Measurements from ENCODE around the gene TRAK1.

The TRAK1 gene

GRCh38 chr3:42182555-42182954, 91.4 kb downstream of the TRAK1 start:
- DNase-seq, result no peak

- DNase-seq, result no peak
These were observed 93.0 kb downstream of the TRAK1 start for GRCh38 chr3:42183991-42184632.

DNA sequence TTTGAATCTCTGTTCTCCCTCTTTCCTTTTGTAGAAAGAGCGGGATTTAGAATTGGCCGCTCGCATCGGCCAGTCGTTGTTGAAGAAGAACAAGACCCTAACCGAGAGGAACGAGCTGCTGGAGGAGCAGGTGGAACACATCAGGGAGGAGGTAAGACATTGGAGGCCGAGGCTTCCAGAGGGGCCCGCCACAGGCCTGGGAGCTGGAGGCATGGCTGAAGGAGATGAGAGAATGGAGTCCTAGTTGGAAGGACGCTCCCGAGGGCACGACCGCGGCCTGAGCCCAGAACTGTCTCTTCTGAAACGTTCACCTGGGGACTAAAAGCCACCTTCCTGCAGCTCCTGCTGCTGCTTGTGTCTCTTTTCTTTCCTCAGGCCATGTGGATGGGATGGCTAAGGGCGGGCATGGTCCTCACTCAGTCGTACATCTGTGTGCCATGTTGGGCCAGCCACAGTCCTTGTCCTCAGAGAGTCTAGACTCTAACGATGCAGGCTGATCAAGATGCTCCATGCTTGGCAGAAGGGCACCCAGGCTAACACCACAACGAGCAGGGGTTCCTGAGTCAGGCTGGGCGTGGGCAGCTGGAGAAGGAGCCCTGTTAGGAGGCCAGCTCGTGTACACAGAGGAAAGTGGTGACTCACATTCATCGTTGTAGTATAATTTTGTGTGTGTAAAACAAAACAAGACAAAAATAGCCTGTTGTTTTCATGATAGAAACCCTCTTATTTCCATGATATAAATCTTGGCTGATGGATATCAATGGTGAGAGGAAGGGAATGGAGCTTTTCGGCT, 93.7 kb downstream of the TRAK1 start:
- no peak for DNase-seq

- DNase-seq, result no peak
These were observed 96.8 kb downstream of the TRAK1 start for GRCh38 chr3:42187936-42188335.

DNA sequence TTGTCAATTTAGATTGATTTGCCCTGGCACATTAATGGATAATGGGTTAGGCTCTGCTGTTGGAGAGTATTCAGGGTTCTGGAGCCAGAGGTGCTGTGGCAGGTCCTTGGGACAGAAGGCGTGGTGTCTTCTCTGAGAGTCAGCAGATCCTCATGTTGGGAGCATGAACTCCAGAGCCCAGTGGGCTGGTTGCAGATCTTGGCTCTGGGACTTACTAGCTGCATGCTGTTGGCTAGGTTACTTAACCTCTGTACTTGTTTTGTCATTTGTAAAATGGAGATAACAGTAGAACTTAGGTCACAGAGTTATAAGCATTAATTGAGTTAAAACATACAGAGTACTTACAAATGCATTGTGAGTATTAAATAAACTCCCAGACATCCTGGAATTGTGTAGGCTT, 97.2 kb downstream of the TRAK1 start:
- no peak for DNase-seq

DNA sequence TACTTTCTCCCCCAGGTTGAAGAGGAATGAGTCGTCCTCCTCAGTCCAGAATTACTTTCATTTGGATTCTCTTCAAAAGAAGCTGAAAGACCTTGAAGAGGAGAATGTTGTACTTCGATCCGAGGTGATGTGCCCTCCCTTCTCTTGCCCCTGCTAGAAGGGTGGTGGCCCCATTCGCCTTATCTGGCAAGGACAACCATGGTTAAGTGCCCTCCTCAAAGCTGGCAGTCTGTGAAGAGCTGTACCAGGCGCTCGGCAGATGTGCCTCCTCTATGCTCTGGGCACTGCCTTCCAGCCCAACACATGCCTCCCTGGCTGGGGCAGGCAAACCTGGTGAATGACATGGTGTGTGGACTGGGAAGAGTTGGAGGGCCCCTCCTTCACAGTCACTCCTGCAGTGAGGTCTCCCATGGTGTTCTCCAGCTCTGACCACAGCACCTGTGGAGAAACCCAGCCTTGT, 97.9 kb downstream of the TRAK1 start:
- no peak for DNase-seq

DNA sequence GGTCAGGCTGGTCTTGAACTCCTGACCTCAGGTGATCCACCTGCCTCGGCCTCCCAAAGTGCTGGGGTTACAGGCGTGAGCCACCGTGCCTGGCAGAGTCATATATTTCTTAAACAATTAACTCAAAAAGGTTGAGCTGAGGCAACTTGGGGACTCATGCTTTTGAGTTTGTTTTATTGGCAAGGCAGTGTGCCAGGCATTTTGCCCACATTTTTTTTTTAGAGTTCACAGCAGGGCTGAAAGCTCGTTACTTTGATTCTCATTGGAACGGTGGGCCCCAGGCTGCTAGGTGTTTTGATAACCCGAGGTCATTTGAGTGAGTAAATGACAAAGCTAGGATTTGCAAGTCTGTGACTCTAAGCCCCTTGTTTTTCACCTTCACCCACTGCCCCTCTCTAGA, 98.6 kb downstream of the TRAK1 start:
- DNase-seq, result no peak

GRCh38 chr3:42190701-42191442, 99.7 kb downstream of the TRAK1 start:
- peak; percentile 11 for DNase-seq

GRCh38 chr3:42191443-42191747, 100.2 kb downstream of the TRAK1 start:
- no peak for DNase-seq

GRCh38 chr3:42192334-42193200, 101.4 kb downstream of the TRAK1 start:
- DNase-seq, result no peak

DNA sequence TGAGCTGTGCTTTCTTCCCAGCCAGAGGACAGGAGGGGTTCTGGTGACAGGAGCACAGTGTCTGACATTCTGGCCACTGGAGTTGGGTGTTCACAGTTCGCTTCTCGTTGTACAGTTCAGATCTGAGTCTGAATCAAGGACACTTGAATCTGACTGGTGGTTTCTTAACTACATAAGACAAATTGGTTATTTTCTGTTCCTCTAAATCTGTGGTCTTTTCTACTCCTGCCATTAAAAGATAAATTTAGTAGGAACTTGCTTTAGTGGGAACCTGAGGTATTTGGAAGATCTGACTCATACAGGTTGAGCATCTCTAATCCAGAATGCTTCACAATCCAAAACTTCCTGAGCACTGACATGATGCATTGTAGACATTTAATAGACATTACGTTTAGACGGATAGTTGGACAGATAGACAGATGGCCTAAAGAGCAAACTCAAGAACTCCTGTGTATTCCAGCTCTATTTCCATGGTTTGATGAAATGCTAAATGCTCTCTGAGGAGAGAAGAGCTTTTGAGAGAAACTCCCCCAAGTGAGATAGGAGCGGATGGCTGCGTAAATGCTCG, 103.9 kb downstream of the TRAK1 start:
- DNase-seq, result no peak

- no peak for DNase-seq
These were observed 104.7 kb downstream of the TRAK1 start for GRCh38 chr3:42195879-42196330.

- DNase-seq, result no peak
These were observed 107.6 kb downstream of the TRAK1 start for GRCh38 chr3:42198709-42199108.

GRCh38 chr3:42202217-42202865, 111.2 kb downstream of the TRAK1 start:
- DNase-seq, result no peak

DNA sequence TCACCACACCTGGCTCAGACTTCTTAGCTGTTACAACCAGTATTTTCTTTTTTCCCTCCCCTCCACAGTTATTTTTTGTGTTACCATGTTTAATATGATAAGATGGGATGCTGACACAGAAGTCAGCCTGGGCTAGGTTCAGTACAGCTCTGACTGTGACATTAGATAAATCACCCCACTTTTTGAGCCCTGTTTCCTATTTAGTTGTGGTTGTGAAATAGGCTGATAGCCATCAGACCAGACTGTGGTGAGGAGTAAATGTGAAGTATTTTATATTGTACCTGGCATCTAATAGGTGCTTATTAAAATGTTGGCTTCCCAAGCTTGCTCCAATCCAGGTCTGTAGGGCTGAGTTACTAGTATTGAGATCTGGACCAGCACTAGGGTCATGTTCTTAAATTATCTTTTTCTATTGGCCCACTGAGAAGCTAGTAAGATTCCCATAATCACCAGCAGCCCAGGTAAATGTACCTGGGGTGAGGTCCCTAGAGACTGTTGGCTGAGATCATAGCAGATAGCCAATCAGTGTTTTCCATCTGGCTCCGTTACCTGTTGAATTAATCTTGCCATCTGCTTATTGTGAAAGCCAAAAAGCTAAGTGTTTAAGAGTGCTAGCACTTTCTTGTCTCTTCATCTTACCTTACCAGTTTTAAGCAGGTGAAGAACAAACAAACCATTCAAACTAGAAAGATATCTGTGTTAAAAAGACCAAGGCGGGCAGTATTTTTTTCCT, 113.9 kb downstream of the TRAK1 start:
- DNase-seq, result no peak

DNA sequence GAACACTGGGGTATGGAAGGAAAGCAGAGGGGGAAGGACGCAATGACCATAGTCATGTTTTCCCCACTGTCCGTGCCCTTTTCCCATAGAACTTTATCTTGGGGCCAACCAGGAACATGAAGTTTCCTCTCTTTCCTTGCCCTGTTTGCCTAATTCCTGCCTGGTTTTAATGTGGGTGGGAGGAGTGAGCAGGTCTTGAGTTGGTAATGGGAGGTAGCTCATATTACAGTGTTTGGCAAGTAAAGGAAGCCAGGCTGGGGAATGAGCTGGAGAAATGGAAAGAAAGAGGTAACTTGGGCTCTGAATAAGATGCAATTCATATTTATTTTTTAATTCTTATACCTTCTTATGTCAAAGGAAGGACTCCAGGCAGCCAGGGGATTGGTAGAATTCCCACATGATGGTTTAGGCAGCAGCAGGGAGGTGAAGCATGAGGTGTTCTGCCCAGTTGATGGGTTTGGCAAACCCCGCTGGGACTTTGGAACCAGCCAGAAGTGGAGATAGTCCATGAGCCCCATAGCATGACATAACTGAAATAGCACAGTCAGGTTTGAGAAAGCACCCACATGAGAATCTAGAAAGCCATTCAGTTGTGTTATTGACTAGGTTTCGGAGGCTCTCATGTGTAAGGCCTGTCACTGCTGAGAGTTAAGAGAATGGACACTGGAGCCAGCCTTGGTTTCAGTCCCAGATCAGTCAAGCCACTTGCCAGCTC, 114.8 kb downstream of the TRAK1 start:
- DNase-seq, result no peak

- DNase-seq, result no peak
These were observed 118.8 kb downstream of the TRAK1 start for GRCh38 chr3:42209917-42210316.

DNA sequence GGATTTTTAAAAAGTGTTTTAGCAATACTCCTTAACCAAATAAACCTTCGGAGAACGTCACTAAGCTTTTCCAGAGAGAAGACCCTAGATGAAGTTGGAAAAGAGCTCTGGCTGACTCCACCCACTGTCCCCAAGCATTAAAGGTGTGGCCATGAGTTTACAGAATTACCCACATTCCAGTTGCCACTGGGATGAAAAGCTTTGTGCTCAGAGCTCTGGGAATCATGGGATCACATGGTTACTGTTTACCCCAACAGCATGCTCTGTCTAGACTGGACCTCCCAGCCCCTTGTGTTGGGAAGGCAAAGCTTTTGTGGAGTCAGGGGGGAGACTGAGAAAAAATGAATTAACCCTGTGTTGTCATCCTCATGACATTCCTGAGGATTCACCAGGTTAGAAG, 119.6 kb downstream of the TRAK1 start:
- DNase-seq, result no peak

DNA sequence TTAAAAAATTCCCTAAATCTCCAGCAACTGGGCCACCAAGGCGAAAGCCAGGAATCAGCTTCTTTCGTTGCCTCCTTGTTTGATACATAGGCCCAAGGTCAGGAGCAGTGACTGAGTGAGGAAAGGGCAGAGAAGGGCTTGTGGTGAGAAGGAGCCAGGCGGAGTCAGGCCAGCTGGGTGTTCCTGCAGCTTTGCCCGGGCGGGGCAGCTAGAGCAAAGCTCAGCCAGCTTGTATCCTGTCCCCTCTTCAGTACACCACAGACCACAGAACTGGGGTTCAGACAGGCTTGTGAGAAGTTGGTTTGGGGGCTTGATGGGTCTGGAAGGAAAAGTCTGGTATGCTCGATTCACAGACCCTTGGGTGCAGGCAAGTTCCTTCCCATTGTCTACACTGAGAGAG, 122.3 kb downstream of the TRAK1 start:
- no peak for DNase-seq

DNA sequence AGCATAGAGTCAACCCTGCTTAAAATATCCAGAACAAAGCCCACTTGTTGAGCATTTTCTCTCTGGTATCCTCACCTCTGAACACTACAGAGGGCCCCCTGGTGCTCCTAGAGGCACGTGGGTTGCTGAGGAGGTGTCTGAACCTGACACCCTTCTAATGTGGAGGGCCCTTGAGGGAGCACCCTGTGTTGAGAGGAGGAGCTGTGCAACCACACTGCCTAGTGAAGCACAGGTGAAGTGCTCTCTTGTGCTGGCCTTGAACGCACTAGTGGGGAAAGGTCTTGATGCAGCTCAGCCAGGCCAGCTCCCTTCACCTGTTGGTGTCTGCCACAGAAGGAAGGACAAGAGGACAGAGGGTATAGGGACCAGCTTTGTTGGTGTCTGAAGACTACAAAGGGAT, 122.9 kb downstream of the TRAK1 start:
- DNase-seq, result no peak
